Right ventricle myocardium superior (tissue), 1 donor: ENCODE measurements around the gene QTRT2. TPM values are rescaled to one million over a fixed set of nuclear protein-coding genes. Genes with fewer than 3 reads are reported as not detected.

ENCODE experiments used
- ATAC-seq: fragments of 200-7000 bp; cut with Tn5 transposase; one replicate; pipeline ENCODE4 v1.9.1; 2020; ENCODE audit warnings: mild to moderate bottlenecking; ENCODE audit not compliant: poor library complexity
- DNase-seq: peaks from one replicate; pipeline ENCODE4 v3.0.0-alpha.2; 2020
- intact Hi-C: fragments of 100-400 bp; cut with DNase I; formaldehyde crosslinking; loops from one replicate; pipeline ENCODE4 v1.11.2; 2022
- total RNA-seq: library from RNA; stranded (reverse); fragmentation: NEBNext Ultra II Directional; extraction: Animal tissue kit (Norgen Biotek cat#: 25700); gene quantifications from one replicate; pipeline ENCODE4 v1.2.1, GENCODE V29; 2021
- donor health status: DM: no; HTN: yes; CAD: no; lungs with severe emphysema.

The QTRT2 gene
- total RNA-seq, 1 donor from 2014 or later, result 4.9 TPM

DNA sequence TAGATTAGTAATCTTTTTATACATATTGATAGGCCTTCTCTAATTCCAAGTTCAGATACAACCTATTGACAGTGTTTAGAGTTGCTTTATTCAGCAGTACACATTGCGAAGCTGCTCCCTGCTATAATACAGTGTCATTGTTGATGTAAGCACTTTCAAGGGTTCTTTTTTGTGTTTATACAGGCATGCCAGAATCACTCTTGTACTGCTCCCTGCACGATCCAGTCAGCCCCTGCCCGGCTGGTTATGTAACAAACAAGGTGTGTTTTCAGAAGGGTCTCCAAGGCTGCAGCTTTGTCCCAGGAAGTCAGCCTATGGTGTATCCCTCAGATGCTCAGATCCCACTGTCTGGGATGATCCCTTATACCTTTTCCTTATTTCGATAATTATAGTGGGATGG, 11.3 kb downstream of the QTRT2 start:
- intact Hi-C loops, result no loop called here

DNA sequence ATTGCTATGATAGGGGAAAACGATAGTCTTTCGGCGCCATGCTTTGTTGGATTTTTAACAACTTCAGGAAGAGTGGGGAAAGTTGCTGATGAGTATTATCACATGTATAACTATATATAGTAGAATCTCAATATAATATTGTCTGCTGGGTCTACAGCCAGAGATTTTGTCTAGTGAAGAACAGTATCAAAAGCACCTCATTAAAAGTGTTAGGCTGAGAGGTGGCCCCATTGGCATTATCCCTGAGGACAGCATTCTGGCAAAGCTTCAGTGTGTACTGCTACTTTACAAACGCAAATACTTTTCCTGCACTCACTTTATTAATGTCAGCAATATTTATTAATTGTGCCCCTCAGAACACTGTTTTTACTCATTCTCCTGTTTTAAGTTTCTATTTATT, 11.8 kb downstream of the QTRT2 start:
- DNase-seq (no peak), ATAC-seq (no peak)
- intact Hi-C loops, result no loop called here

More for the DNA sequence above, 11.3 kb downstream of the QTRT2 start:
- ATAC-seq (no peak), DNase-seq (no peak)

DNA sequence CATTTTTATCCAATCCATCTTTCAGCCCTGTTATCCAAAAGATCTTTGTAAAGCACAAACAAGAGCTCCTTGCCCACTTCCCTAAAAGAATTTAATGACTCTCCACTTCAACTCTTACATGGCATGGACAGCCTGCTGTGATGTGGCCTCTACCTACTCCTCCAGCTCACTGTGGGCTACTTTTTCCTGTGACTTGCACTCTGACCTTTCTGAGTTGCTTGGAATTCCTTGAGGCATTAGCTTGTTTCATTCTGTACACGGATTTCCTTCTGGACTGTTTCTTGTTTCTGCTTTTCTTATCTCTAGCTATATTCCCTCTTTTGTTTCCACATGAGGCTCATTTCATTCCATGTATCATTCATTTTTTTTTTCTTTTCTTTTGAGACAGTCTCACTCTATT, 15.2 kb downstream of the QTRT2 start:
- ATAC-seq (no peak), DNase-seq (no peak)
- intact Hi-C loops, result no loop called here

GRCh38 chr3:114076711-114077110, 20.2 kb downstream of the QTRT2 start:
- ATAC-seq, result no peak
- intact Hi-C loops, result no loop called here
- no peak for DNase-seq

- intact Hi-C loops, result no loop called here
- DNase-seq (no peak), ATAC-seq (no peak)
These were observed 21.6 kb downstream of the QTRT2 start for GRCh38 chr3:114078126-114078525.

DNA sequence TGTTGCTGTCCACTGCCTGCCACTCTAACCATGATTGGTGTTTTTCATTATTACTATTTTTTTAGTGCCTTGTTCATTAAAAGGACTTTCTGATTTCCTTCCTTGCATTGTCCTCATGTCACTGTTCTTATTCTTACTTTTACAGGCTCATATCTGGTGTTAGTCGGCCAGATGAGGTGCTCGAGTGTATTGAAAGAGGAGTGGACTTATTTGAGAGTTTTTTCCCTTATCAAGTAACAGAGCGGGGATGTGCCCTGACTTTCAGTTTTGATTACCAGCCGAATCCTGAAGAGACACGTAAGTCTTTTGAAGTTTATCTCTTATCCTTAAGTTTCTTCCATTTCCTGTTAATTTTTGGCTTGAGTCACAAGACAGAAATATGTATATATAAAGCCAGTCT, 23.2 kb downstream of the QTRT2 start:
- intact Hi-C loops, result no loop called here
- DNase-seq (no peak), ATAC-seq (no peak)

- DNase-seq (no peak), ATAC-seq (no peak)
- intact Hi-C loops, result no loop called here
These were observed 23.7 kb downstream of the QTRT2 start for GRCh38 chr3:114080201-114080600.

DNA sequence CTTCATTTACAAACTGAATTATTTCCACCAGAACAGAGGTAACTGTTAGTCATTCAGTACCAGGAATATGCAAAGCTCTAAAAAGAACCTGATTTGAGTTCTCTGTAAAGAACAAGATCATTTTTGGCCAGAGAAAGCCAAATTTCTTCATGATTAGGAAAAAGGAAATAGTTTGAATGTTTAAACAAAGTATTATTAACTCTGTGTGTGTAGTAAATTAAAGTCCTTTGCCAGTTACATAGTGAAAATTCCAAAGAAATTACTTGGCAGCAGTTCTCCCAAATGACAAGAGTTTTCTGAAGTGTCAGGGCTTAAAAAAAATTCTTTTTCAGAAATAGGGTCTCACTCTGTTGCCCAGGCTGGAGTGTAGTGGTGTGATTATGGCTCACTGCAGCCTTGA, 24.5 kb downstream of the QTRT2 start:
- ATAC-seq, result no peak
- intact Hi-C loops, result no loop called here
- DNase-seq, result no peak

GRCh38 chr3:114083112-114083511, 26.6 kb downstream of the QTRT2 start:
- ATAC-seq, result no peak
- DNase-seq, result no peak
- intact Hi-C loops, result no loop called here

GRCh38 chr3:114086356-114086755, 29.8 kb downstream of the QTRT2 start:
- intact Hi-C loops, result no loop called here
- no peak for DNase-seq
- no peak for ATAC-seq

GRCh38 chr3:114089675-114090074, 33.1 kb downstream of the QTRT2 start:
- no peak for ATAC-seq
- intact Hi-C loops, result no loop called here
- no peak for DNase-seq

- DNase-seq (no peak), ATAC-seq (no peak)
- intact Hi-C loops, result no loop called here
These were observed 35.8 kb downstream of the QTRT2 start for GRCh38 chr3:114092151-114093015.

GRCh38 chr3:114093016-114093380, 36.5 kb downstream of the QTRT2 start:
- DNase-seq (no peak), ATAC-seq (no peak)
- intact Hi-C loops, result no loop called here

DNA sequence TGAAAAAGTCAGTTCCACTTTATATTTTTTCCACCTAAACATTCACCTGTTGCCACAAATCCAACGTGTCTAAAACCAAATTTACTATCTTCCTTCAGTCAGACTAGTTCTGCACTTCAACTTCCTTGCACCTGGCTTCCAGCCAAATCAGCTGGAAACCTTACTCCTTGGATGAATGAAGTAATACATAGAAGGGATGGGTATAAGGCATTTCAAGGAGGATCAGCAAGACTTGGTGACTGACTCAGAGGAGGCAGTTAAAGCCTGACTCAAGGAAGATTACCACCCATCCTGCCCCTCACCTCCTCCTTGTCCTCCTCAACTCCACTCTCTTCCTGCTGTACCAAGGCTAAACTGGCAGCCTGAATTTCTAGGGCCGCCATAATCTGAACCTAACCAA, 37.1 kb downstream of the QTRT2 start:
- no peak for DNase-seq

GRCh38 chr3:114095796-114096195, 39.3 kb downstream of the QTRT2 start:
- ATAC-seq (no peak), DNase-seq (no peak)
- intact Hi-C loops, result no loop called here

More for the DNA sequence above, 37.1 kb downstream of the QTRT2 start:
- no peak for ATAC-seq
- intact Hi-C loops, result no loop called here

DNA sequence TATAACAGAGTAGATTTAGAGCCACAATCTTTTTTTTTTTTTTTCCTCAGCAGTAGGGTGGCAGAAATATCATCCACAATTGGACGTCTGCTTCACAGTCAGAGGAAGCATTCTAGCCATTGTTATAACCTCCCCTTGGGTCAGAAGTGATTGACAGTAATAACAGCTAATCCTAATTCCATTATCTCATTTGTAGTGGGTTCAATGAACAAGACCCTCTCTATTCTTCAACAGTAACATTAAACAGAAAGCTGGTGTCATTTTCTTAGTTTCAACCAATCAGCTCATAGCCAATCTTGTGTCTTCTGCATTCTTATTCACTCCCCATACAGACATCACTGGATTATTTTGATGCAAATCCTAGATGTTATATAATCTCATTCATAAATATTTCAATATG, 44.6 kb downstream of the QTRT2 start:
- DNase-seq (no peak), ATAC-seq (no peak)
- intact Hi-C loops, result no loop called here

DNA sequence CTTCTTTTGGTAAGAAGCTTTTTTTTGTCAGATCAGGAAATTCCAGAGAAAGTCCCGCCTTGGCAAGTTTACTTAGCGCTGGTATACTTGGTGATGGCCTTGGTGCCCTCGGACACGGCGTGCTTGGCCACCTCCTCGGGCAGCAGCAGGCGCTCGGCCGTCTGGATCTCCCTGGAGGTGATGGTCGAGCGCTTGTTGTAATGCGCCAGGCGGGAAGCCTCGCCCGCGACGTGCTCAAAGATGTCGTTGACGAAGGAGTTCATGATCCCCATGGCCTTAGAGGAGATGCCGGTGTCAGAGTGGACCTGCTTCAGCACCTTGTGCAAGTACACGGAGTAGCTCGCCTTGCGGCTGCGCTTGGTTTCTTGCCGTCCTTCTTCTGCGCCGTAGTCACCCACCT, 46.6 kb downstream of the QTRT2 start:
- no peak for DNase-seq
- no peak for ATAC-seq
- intact Hi-C loops, result no loop called here

- ATAC-seq, result no peak
- no peak for DNase-seq
- intact Hi-C loops, result no loop called here
These were observed 47.3 kb downstream of the QTRT2 start for GRCh38 chr3:114103858-114104257.

- ATAC-seq (no peak), DNase-seq (no peak)
- intact Hi-C loops, result no loop called here
These were observed 47.9 kb downstream of the QTRT2 start for GRCh38 chr3:114104414-114104813.

DNA sequence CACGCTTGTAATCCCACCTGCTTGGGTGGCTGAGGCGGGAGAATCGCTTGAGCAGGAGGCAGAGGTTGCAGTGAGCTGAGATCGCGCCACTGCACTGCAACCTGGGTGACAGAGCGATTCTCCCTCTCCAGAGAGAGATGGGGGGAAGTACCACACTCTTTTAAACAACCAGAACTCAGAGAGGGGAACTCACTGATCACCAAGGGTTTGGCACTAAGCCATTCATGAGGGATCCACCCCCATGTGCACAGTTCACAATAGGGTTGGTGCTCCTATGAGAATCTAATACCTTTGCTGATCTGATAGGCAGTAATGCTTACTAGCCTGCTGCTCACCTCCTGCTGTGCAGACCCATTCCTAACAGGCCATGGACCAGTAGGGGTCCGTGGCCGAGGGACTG, 51.6 kb downstream of the QTRT2 start:
- intact Hi-C loops, result no loop called here
- no peak for ATAC-seq

DNA sequence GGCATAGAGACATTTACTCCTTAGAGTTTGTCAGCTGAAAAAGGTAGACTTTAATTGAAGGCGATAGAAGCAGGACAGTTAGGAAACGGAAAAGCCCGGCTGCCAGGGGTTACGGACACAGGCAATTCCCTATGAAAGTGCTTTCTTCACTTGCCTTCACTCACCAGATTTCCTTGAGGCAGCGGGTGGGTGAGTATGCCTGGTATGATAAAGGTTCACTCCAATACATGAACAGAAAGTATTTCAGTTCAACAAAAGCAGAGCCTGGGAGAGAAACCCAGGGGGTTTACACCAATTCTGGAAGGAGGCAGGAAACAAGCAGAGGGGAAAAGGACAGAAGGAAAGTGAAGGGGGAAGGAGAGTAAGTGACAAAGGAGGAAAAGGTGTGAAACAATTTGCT, 53.9 kb downstream of the QTRT2 start:
- intact Hi-C loops, result no loop called here
- ATAC-seq (no peak), DNase-seq (no peak)

More for the DNA sequence above, 51.6 kb downstream of the QTRT2 start:
- DNase-seq, result no peak
